Right atrium auricular region (tissue), 2 donors: ENCODE results near the gene RNF8. TPM values are rescaled to one million over a fixed set of nuclear protein-coding genes. Genes with fewer than 3 reads are reported as not detected.

ENCODE experiments used
- DNase-seq: peaks from one replicate; pipeline ENCODE4 v3.0.0-alpha.2; 2019; ENCODE audit warnings: low spot score
- H3K27ac ChIP-seq, 2 donors: fragments of 200-600 bp; sonication (generic); 1 replicate in 1 of 2; 2 replicates in 1 of 2; pipeline ENCODE4 v1.5.1; 2016 to 2019
- H3K27me3 ChIP-seq, 2 donors: fragments of 200-600 bp; sonication (generic); one replicate each; pipeline versions ENCODE4 v1.5.1 to v1.6.0; 2017 to 2019
- H3K36me3 ChIP-seq: fragments of 200-600 bp; sonication (generic); one replicate; pipeline ENCODE4 v1.5.1; 2016
- H3K4me1 ChIP-seq, 2 donors: fragments of 200-600 bp; sonication (generic); one replicate each; pipeline versions ENCODE4 v1.5.1 to v1.6.0; 2017 to 2019
- H3K4me3 ChIP-seq, 2 donors: fragments of 200-600 bp; sonication (generic); 1 replicate in 1 of 2; 2 replicates in 1 of 2; pipeline ENCODE4 v1.5.1; 2017 to 2019; ENCODE audit warnings: mild to moderate bottlenecking in 1 of 2, moderate library complexity in 1 of 2
- H3K9me3 ChIP-seq, 2 donors: fragments of 200-600 bp; sonication (generic); one replicate each; pipeline ENCODE4 v1.5.1; 2019
- total RNA-seq, 2 donors: library from RNA; depleted of rRNA; stranded (reverse); fragments of >200 nt; gene quantifications; one replicate each; pipeline ENCODE4 v1.1.0, GENCODE V29; 2016
- TF ChIP-seq, protein P1 (sequence below), 2 donors: fragments of 200-600 bp; sonication (generic); IDR thresholded peaks; one replicate each; pipeline ENCODE4 v1.5.1; 2019; ENCODE audit warnings: antibody characterized with exemption in 2 of 2

Gene RNF8
- total RNA-seq, 2 donors from 2014 or later = 17.0 to 17.3 TPM

DNA sequence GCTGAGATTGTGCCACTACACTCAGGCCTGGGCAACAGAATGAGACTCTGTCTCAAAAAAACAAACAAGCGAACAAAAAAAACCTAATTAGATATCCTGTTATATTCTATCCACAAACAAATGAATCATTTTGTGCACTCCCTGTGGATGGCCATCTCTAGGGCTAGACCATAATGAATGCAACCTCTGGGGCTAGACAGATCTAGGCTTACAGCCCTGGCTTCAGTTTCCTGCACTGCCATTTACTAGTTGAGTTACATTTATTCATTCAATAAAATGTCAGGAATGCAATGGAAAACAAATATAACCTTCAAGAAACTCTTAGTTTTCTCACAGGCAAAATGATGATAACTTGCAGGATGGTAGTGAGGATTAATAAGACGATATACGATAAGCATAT lies 6.6 kb upstream of the RNF8 start:
- DNase-seq = no peak
- no peak overlapping the region for H3K27ac ChIP-seq
- TF ChIP-seq, protein P1, sequence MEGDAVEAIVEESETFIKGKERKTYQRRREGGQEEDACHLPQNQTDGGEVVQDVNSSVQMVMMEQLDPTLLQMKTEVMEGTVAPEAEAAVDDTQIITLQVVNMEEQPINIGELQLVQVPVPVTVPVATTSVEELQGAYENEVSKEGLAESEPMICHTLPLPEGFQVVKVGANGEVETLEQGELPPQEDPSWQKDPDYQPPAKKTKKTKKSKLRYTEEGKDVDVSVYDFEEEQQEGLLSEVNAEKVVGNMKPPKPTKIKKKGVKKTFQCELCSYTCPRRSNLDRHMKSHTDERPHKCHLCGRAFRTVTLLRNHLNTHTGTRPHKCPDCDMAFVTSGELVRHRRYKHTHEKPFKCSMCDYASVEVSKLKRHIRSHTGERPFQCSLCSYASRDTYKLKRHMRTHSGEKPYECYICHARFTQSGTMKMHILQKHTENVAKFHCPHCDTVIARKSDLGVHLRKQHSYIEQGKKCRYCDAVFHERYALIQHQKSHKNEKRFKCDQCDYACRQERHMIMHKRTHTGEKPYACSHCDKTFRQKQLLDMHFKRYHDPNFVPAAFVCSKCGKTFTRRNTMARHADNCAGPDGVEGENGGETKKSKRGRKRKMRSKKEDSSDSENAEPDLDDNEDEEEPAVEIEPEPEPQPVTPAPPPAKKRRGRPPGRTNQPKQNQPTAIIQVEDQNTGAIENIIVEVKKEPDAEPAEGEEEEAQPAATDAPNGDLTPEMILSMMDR (IDR thresholded peaks at IDR 0.05) = no peak
- H3K27me3 ChIP-seq = no peaks in the 10 kb centered on the region
- H3K4me1 ChIP-seq = no peaks in the 10 kb centered on the region
- no peaks in the 10 kb centered on the region for H3K9me3 ChIP-seq
- no peak overlapping the region for H3K4me3 ChIP-seq
- no peaks in the 10 kb centered on the region for H3K36me3 ChIP-seq

DNA sequence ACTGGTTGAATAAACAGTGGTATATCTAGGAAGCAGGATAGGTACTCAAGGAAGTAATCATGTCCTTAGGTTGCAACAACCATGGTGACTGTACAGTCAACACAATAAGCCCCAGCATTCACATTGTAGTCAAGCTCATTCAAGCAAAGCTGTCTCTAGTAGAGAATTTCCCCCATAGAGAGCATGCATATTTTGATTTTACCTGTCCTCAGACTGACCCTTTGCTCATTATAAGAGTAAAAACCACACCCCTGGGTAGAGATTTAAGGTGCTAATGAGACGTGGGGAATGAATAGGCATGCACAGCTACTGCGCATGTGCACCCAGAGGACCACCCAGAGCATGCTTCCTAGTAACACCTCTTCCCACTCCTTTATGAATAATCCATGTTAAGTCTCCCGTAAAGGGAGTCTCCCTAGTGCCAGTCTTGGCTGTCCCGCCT lies 6.1 kb upstream of the RNF8 start:
- no peaks in the 10 kb centered on the region for H3K4me1 ChIP-seq
- TF ChIP-seq, protein P1 (IDR thresholded peaks at IDR 0.05) = no peak
- H3K27ac ChIP-seq = no peak overlapping the region
- DNase-seq = no peak
- H3K36me3 ChIP-seq = no peaks in the 10 kb centered on the region
- H3K9me3 ChIP-seq = no peaks in the 10 kb centered on the region
- H3K27me3 ChIP-seq = no peaks in the 10 kb centered on the region
- H3K4me3 ChIP-seq = no peak overlapping the region

DNA sequence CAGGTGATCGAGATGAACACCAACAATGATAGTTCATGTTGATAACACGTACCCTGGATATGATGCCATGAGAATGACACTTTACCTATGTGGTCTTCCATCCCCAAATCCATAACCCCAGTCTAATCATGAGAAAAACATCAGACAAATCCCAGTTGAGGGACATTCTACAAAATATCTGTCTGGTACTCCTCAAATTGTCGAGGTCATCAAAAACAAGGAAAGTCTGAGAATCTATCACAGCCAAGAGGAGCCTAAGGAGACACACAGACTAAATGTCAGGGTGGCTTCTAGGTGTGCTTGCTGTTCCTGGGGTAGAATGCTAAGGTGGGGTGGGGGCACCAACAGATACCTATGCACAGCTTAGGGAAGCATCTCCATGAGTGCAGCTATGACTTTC lies 2.8 kb upstream of the RNF8 start:
- H3K27ac ChIP-seq = no peak overlapping the region
- no peaks in the 10 kb centered on the region for H3K9me3 ChIP-seq
- H3K27me3 ChIP-seq = no peaks in the 10 kb centered on the region
- H3K4me1 ChIP-seq = peaks cover 0 to 11% of the 10 kb centered on the region in 2 donors
- H3K36me3 ChIP-seq = no peaks in the 10 kb centered on the region
- TF ChIP-seq, protein P1 (IDR thresholded peaks at IDR 0.05) = no peak
- no peak overlapping the region for H3K4me3 ChIP-seq
- DNase-seq = no peak

DNA sequence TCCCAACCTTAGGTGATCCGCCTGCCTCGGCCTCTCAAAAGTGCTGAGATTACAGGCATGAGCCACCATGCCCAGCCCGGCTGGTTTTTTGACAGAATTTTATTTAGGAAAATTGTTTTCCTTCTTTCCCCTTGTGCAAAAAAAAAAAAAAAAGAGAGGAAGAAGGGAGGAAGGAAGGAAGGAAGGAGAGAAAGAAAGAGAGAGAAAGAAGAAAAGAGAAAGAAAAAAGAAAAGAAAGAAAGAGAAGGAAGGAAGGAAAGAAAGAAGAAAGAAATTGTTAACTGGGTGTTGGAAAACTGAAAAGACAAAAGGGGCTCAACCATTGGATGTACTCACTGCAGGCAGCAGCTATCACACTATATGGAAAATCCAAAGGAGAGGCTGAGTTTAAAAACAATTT lies 1.4 kb upstream of the RNF8 start:
- Histone ChIP-seq H3K27me3 (no peaks in the 10 kb centered on the region), H3K27ac (no peak overlapping the region), H3K9me3 (no peaks in the 10 kb centered on the region), H3K4me3 (no peak overlapping the region), H3K36me3 (no peaks in the 10 kb centered on the region), H3K4me1 (peaks cover 0 to 22% of the 10 kb centered on the region in 2 donors)
- TF ChIP-seq, protein P1 (IDR thresholded peaks at IDR 0.05) = no peak
- DNase-seq = no peak

DNA sequence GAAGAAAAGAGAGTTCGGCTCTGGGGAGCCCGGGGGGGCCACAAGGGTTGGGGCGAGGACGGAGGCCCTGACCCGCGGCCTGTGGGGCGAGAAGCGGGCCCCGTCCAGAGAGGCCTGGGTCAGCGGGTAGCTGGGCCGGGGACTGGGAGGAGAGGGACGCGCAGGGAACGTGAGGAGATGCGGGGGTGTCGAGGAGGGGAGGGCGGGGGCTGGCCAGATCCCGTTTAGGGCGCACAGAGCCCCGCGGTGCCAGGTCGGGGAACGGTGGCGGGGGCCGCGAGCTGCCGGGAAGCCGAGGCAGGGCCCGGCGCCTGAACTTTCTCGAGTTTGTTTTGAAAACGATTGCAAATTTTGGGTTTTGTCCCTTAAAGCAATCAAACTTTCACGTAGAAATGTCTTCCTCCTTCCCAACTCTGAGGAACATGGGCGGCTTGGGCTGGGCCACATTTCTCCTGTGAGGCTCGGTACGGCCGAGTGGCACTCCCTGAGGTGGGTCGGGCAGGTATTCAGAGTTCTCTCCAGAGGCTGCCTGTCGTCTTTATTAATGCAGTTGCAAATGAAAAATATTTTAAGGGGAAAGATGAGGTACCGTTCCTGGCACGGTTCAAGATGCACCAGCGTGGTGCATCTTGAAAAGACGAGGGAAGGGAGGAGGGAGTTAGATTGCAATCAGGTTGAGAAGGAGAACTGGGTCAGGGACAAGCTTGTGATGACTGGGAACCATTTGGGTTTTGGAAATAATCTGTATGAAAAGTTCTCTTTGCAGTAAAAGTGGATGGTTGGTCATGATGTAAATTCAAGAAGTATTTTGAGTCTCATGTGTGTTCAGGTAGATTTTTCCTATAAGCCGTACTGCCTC lies 972 bp downstream of the RNF8 start:
- TF ChIP-seq, protein P1 (IDR thresholded peaks at IDR 0.05) = no peak
- H3K9me3 ChIP-seq = no peaks in the 10 kb centered on the region
- no peak for DNase-seq
- no peaks in the 10 kb centered on the region for H3K36me3 ChIP-seq
- peak overlapping the region; percentile 67 to 79 for H3K27ac ChIP-seq
- H3K4me1 ChIP-seq = peaks cover 0 to 32% of the 10 kb centered on the region in 2 donors
- H3K4me3 ChIP-seq = peak overlapping the region; percentile 67 to 99
- H3K27me3 ChIP-seq = no peaks in the 10 kb centered on the region
